GM21717 (cell line): Measurements from ENCODE around the gene NLRP9.

Experiments used
- ATAC-seq: cut with Tn5 transposase; IDR thresholded peaks from one replicate; pipeline ENCODE4 v1.9.1; 2021; ENCODE audit warnings: mild to moderate bottlenecking, moderate library complexity; ENCODE audit not compliant: unreplicated experiment

NLRP9 gene

DNA sequence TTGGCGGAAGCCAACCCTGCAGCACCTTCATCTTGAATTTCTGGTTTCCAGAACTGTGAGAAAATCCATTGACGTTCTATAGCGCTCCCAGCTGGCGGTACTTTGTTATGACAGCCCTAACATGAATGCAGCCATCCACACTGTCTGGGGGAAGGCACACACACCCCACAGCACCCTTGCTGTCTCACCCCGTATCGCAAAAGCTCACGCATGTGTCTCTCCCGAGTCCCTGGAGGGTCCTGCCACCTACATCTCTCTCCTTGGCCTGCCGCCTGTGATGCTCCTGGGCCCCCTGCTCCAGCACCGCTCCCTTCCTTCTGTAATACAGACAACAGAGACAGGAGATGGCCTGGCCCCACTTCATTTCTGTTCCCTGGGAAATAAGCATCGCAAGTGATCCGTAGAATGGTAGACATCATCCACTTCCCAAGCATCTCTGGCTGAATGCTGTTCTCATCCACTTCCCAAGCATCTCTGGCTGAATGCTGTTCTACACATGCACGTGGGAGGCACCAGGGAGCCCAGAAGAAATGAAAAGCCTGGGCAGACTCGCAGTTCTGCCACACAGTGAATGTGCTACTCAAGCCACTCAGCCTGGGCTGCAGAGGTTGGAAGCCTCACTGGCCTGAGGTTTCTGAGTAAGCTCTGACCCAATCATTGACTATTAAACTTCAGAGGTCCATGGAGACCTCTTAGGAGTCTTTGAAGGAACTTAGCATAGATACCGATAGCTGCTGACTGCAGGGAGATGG, 33.5 kb downstream of the NLRP9 start:
- no peak for ATAC-seq

DNA sequence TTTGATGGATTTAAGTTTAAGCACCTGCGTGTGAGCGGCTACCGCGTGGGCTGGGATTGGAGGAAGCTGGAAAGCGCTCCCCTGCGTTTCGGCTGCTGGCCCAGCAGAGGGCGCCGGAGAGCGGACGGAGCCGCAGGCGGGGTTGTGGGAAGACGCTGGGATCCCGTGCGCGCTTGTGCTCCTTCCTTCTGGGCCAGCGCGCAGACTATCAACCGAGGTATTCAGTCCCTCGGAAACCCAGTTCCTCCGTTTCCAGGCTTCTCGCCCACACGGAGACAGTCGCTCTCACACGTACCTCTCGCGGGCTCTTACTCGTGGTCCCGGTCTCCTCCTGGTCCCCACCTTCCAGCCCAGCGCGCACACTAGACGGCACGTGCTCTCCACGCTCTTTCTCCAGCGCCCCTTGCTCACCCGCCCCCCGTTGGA, 34.4 kb downstream of the NLRP9 start:
- no peak for ATAC-seq

DNA sequence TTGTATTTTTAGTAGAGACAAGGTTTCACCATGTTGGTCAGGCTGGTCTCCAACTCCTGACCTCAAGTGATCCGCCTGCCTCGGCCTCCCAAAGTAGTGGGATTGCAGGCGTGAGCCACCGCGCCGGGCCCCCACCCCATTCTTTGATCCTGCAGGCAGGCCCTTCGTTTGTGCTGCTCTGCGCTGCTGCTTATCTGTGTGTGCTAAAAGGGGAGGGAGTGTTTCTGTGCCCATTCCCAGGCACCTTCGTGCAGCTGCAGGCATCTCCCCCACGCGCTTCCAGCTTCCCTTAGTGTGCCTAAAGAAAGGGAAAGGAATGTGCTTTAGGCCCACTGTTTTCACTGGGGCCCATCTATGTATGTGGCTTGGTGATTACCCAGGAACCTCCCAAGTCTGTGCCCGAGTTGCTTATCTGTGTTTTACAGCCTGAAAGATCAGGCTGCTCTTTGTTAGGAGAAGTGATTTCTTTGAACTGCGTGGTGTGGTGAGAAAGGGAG, 36.0 kb downstream of the NLRP9 start:
- ATAC-seq, result no peak

DNA sequence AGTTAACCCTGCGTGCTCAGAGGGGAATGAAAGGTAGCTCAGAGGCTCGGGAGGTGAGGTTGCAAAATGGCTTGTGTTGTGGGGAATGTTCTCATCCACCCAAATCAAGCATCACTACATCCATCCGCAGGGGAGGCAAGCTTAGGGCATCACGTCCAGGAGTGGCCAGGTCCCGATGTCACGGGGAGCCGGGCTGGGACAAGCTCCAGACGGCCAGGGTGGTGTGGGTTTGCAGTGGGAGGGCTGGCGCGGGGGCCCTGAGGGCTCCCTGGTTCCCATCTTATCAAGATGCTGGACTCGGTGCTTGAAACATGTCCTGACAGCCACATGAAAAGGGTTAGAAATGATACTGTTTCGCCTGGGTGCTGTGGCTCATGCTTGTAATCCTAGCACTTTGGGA, 37.4 kb downstream of the NLRP9 start:
- no peak for ATAC-seq

DNA sequence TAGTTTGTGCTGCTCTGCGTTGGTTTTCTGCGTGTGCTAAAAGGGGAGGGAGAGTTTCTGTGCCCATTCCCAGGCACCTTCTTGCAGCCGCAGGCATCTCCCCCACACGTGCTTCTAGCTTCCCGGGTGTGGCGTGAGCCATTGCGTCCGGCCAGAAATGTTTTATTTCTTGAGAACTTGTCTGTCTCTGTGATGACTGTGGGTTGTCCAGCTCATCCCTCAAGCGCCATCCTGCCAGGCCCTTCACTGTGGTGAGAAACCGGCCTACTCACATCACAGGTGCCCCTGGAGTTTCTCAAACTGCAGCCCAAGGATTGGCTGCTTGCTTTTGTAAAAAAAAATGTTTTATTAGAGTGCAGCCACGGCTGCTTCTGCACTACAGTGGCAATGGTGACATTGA, 39.0 kb downstream of the NLRP9 start:
- no peak for ATAC-seq

DNA sequence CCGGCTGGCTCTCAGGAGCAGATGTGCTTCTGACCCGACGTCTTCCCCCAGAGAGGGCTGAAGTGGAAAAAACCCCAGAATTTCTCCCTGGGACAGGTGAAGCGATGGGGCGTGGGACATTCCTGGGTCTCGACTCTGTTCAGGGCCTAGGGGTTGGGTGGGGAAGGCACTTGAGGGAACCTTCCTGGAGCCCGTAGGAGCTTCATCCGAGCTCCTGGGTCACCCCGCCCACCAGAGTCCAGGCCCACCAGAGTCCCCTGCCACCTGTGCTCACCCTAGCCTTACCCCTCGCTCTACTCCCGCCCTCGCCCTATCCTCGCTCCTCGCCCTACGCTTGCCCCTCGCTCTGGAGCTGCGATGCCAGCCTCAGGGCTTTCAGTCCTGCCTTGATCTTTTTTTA, 39.9 kb downstream of the NLRP9 start:
- ATAC-seq, result no peak

DNA sequence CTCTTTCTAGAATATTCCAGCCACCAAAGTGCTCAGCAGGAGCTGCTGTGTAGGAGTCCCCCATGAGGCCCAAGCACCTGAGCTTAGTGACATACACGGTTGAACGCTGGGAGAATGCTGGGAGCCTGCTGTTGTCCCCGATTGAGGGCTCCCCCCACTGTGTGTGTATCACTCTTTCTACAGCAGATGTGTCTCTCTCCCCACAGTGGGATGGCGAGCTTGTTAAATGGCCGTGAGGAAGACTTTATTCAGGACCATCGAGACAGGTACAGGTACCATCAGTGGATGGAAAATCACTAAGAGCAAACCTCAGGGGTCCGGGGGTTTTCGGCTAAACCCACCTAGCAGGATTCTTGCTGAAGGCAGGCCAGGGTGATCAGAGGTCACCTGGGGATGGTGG, 40.5 kb downstream of the NLRP9 start:
- no peak for ATAC-seq

DNA sequence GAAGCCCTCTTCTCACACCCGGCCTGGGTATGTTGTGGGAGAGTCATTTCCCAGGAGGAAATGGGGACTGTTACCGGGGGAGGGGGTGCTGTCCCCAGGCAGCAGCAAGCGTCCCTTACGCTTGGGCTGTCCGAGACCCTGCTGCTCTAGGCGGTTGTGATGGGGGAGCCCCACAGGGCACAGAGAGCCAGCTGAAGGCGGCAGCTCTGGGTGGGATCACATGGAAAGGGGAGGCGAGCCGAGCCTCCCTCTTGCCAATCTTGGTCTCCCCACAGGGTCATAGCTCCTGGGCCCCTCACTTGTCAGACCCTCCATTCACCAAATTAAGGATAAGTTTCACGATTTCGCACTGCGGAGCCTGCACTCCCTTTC, 41.1 kb downstream of the NLRP9 start:
- ATAC-seq, result no peak

DNA sequence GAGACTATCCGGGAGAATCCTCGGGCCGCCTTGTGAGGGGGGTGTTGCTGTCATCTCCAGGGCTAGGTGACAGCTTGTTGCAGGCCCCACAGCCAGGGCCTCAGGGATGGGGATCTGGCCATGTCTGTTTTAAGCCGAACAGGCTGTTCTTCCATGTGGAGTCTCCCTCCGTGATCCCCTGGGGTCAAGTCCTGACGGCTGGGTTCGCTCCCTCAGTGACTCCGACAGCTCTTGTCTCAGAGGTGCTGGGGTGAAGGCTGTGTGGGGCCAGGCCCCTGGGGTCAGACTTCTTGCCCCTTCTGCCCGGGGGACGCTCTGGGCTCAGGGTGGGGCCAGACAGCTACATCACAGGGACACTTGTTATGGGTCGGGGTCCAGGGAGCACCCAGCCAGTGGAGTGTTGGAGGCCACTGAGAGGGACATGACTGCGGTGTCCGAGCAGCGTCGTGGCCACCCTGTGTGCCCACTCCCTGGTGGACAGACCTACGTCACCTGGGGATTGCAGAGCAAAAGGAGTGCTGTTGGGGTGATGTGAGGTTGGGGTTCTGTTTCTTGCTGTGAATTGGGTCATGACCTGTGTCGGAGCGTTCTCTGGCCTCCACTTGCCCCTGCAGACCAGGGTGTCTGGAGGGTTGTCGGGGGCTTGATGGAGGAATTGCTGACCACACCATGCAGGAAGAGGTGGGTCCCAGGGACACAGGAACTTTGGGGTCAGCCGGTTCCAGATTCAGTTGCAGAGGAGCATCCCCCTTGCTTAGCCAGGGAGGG, 41.7 kb downstream of the NLRP9 start:
- no peak for ATAC-seq

DNA sequence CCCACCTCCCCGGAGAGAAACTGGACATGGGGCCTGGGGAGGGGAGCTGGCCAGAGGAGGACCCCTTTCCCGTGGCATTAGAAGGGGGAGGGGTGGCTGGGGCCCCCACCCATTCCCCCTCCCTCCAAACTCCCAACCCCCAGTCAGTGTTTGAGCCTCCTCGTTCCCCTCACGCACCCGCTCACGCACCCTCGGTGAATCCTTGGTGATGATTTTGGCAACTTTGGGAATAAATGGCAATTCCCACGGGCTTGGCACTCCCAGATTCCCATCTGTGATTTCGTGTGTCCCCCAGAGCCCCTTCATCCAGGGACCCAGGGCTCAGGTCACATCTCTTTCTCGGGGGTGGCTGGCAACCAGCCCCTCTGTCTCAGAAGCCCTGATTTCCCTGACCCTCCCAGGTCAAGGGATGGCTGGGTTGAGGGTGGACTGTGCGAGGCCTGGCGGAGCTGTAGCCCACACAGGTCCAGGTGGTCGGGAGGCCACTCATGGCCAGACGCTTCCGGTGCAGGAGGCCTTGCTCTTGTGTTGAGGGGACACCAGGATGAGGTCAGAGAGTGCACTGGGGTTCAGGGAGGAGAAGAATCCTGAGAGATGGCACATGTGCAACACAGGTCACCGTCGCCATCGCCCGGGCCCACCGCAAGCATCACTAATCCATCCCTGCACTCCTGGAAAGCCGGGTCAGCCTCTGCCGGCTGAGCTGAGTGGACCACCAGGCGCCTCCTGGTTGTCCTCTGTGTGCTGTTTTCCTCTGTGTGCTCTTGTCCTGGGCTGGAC, 42.5 kb downstream of the NLRP9 start:
- no peak for ATAC-seq

DNA sequence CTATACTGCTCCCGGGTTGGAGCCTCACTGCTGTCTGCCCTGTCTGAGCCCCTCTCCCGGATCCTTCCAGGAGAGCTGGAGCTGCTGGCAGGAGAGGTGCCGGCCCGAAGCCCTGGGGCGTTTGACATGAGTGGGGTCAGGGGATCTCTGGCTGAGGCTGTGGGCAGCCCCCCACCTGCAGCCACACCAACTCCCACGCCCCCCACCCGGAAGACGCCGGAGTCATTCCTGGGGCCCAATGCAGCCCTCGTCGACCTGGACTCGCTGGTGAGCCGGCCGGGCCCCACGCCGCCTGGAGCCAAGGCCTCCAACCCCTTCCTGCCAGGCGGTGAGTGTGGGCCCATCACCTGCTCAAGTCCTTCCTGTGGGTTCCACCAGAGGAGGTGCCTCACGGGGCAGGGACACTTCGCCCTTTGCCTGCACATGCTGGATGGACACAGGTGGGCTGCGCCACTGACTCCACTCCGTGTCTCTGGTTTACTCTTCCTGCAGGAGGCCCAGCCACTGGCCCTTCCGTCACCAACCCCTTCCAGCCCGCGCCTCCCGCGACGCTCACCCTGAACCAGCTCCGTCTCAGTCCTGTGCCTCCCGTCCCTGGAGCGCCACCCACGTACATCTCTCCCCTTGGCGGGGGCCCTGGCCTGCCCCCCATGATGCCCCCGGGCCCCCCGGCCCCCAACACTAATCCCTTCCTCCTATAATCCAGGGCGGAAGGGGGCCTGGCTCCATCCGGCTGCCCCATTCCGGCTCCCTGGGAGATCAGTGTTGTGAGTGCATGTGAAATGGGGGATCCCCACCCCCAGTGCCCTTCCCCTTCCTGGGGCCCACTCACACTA, 43.3 kb downstream of the NLRP9 start:
- ATAC-seq, result no peak

DNA sequence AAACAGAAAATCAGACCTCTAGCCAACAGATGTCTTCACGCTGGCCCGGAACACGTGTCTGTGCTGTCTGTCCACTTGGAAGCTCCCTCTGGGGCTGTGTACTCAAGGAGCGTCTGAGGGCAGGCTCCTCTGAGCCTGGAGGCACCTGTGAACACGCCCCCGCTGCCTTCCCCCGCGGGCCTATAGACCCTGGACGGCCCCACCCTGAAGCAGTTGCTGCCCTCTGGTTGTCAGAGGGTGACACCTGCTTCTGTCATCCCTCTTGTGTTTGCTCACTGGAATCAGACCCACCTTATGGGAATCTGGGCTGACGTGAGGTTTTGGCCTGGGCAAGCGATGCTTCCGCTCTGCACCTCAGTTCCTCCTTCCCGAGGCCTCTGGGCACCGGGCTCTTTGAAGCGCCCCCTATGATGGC, 44.0 kb downstream of the NLRP9 start:
- ATAC-seq, result no peak

DNA sequence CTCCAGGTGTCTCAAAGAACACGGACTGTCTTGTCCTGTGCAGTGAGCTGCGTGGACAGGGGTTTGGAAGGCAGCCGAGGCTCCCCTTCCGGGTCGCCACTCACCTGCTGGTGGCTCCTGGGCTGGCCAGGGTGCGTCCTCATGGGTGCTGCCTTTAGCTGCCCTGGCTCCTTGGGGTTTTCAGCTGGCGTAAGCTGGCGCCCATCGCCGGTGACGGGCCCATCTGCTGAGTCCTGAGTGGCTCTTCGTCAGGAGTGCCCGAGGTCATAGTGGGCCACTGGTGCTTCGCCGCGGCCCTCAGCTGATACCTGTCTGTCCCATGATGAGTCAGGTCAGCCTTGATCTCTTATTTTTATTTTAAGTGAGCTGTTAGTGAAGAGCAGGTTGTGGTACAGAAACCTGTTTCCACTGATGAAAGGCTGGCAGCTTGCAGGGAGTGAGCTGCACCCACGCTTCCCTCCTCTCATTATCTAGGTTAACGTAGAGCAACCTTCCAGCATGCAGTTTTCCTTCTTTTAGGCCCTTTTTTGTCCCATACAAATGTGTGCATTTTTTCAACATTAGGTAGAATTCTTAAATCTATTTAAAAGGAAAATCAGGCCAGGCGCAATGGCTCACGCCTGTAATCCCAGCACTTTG, 44.7 kb downstream of the NLRP9 start:
- ATAC-seq, result no peak

DNA sequence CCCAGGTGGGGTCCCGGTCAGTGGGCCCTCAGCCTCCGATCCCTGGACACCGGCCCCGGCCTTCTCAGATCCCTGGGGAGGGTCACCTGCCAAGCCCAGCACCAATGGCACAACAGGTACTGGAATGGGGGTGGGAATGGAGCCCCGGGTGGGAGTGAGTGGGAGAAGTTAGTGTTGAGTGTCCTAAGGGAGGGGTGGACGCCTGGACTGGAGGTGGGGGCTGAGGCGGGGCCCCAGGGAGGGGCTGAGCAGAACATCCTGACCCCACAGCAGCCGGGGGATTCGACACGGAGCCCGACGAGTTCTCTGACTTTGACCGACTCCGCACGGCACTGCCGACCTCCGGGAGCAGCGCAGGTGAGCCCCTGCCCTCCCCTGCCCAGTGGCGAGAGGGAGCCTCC, 45.5 kb downstream of the NLRP9 start:
- ATAC-seq, result no peak

DNA sequence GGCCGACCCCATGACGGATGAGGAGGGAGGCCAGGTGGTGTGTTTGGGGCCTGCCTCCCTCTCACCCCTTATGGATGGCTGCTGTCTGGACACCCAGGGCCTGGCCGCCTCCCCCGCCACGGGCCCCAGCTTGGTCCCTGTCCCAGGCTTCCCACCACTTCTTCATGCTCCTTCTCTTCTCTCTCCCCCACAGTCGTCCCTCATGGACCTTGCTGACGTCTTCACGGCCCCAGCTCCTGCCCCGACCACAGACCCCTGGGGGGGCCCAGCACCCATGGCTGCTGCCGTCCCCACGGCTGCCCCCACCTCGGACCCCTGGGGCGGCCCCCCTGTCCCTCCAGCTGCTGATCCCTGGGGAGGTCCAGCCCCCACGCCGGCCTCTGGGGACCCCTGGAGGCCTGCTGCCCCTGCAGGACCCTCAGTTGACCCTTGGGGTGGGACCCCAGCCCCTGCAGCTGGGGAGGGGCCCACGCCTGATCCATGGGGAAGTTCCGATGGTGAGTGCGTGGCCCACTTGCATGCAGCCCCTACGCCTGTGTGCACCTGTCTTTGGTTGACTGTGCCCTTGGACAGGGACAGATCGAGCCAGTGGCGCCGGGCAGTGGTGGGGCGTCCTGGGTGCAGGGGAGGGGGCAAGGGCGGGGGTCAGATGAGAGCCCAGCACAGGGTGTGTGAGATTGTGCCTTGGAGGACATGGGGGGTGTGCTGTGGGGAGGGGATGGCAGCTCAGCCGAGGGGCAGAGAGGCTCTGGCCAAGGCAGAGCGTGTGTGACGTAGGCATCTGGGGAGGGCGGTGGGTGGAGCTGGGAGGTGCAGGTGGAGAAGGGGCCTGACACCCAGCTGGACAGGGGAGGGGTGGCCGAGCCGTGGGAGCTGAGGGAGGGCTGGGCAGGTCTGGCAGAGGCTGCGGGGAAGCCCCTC, 46.4 kb downstream of the NLRP9 start:
- no peak for ATAC-seq

DNA sequence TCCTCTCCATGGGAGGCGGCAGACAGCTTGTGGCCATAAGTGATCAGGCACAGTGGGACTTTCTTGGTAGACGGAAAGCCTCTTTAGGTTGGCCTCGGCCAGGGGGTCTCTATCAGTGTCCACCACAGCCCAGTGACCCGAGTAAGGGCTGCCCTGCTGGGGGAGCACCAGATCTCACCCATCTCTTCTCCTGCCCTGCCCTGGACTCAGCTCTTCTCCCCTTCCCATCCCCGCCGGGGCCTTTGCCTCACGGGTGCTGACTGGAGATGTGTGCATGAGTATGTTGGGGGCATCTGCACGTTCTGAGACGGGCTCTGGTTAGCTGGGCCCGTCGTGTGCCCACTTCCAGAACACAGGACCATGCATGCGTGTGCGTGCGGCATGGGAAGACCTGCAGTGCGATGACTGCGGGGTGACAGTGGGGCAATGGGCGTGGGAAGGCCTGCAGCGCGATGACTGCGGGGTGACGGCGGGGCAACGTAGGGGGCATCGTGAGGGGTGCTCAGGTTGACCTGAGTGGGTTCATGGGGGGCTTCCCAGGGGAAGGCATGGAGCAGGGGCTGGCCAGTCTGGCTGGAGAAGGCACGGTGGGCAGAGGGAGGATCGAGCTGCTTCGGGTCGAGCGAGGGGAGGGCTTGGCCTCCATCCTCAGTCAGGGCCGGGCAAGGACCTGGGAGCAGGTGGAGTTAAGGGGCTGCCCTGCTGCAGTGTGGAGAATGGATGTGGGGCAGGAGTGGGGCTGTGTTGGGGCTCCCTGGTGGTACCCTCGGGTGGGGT, 47.2 kb downstream of the NLRP9 start:
- no peak for ATAC-seq

DNA sequence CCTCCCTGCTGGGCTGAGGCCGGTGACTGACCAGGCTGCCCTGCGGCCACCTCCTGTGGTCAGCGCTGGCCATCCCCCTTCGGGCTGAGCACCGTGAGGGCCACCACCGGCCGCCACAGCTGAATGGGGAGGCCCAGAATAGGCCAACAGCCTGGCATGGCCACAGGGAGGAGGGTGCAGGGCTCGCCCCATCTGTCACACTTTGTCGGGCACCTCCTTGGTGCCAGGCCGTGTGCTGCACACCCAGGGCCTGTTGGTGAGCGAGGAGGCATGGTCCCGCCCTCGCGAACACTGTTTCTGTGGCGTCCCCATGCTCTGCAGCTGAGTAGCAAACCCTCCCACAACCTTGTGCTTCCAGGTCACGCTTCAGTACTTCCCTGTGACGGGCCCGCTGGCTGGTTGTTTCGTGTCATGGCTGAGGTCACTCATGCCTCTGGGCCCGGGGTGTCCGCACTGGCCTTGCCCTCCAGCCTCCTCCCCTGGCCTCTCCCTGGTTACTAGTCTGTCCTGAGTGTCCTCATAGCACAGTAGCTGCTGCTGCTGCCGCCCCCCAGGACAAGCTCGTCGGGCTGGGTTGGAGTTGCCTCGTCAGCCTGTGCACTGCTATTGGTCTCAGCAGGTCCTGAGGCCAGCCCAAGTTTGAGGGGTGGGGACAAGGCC, 48.0 kb downstream of the NLRP9 start:
- ATAC-seq, result no peak
